DND-41 (cell line): Measurements from ENCODE around the gene CSNK2A1.

Experiments
- EZH2 ChIP-seq: IDR thresholded peaks from 3 replicates; pipeline ENCODE4 v1.6.1; 2012; ENCODE audit warnings: borderline replicate concordance, low read depth, mild to moderate bottlenecking, moderate library complexity, low read length, inconsistent platforms; ENCODE audit not compliant: severe bottlenecking
- TF ChIP-seq, protein P1 (sequence below): IDR thresholded peaks from 2 replicates; pipeline ENCODE4 v1.5.1; 2012; ENCODE audit warnings: borderline replicate concordance, low read length, moderate library complexity, mild to moderate bottlenecking; ENCODE audit not compliant: poor library complexity, severe bottlenecking; ENCODE audit errors: extremely low read depth

DNA sequence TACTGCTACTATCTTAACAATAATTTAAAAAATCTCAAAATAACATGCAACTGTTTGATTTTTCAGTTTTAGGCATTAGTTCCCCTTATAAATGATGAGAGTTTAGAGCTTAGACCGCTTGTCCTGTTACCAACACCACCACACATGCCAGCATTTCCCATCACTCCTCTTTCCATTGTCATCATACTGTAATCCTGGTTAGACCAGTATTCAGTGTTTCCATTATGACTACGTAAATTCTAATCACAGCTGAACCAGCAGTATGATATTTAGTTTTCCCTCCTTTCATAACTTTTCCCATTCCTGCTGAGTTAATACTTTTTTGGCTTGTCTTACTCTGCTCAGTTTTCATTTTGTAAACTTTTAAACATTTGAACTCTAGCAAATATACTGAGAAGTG, 69.0 kb downstream of the CSNK2A1 start:
- TF ChIP-seq, protein P1, sequence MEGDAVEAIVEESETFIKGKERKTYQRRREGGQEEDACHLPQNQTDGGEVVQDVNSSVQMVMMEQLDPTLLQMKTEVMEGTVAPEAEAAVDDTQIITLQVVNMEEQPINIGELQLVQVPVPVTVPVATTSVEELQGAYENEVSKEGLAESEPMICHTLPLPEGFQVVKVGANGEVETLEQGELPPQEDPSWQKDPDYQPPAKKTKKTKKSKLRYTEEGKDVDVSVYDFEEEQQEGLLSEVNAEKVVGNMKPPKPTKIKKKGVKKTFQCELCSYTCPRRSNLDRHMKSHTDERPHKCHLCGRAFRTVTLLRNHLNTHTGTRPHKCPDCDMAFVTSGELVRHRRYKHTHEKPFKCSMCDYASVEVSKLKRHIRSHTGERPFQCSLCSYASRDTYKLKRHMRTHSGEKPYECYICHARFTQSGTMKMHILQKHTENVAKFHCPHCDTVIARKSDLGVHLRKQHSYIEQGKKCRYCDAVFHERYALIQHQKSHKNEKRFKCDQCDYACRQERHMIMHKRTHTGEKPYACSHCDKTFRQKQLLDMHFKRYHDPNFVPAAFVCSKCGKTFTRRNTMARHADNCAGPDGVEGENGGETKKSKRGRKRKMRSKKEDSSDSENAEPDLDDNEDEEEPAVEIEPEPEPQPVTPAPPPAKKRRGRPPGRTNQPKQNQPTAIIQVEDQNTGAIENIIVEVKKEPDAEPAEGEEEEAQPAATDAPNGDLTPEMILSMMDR, result no peak
- TF ChIP-seq EZH2, result no peak
